Left renal cortex interstitium (tissue), 4 donors: ENCODE data around the gene RFXANK. TPM values are rescaled to one million over a fixed set of nuclear protein-coding genes. Genes with fewer than 3 reads are reported as not detected.

Experiments
- DNase-seq, 4 donors: peaks; one replicate each; pipeline ENCODE4 v3.0.0-alpha.2; 2013; ENCODE audit warnings: low read depth in 4 of 4, low spot score in 2 of 4, missing footprints in 1 of 4
- polyA plus RNA-seq, 4 donors: library from polyadenylated mRNA; unstranded; fragments of 120-200 nt; gene quantifications; one replicate each; pipeline ENCODE4 v1.2.1, GENCODE V29; 2013; ENCODE audit not compliant: insufficient read length in 4 of 4

Gene RFXANK
- polyA plus RNA-seq, 4 donors: 58.1 to 96.0 (median 75.3) TPM

GRCh38 chr19:19226204-19226603 lies 34.1 kb downstream of the RFXANK start:
- DNase-seq: no peak

- DNase-seq: no peak
These were observed 34.6 kb downstream of the RFXANK start for GRCh38 chr19:19226663-19227062.

GRCh38 chr19:19227217-19227616 lies 35.2 kb downstream of the RFXANK start:
- no peak for DNase-seq

- no peak for DNase-seq
These were observed 37.6 kb downstream of the RFXANK start for GRCh38 chr19:19229701-19230100.

GRCh38 chr19:19230999-19231398 lies 38.9 kb downstream of the RFXANK start:
- no peak for DNase-seq

DNA sequence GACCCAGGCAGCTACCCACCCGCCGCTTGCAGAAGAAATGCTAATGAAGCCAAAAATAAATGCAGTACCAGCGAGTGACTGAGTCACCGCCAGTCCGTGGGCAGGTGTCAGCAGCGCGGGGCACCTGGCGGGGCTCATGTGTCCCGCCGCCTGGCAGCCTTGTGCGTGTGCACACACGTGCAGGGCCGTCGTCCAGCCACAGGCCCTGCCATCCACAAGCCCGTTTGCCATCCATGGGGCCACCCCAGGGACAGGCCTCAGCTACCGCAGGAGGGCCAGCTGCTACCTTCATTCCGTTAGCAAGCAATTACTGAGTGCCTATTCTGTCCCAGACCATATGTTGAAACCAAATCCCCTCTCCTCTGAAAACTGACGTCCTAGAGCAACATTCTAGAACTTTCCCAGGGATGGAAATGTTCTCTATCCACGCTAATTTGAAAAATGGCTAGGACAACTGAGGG lies 40.2 kb downstream of the RFXANK start:
- DNase-seq: no peak

- DNase-seq: no peak
These were observed 42.3 kb downstream of the RFXANK start for GRCh38 chr19:19234220-19234816.

- no peak for DNase-seq
These were observed 44.1 kb downstream of the RFXANK start for GRCh38 chr19:19236173-19236572.

DNA sequence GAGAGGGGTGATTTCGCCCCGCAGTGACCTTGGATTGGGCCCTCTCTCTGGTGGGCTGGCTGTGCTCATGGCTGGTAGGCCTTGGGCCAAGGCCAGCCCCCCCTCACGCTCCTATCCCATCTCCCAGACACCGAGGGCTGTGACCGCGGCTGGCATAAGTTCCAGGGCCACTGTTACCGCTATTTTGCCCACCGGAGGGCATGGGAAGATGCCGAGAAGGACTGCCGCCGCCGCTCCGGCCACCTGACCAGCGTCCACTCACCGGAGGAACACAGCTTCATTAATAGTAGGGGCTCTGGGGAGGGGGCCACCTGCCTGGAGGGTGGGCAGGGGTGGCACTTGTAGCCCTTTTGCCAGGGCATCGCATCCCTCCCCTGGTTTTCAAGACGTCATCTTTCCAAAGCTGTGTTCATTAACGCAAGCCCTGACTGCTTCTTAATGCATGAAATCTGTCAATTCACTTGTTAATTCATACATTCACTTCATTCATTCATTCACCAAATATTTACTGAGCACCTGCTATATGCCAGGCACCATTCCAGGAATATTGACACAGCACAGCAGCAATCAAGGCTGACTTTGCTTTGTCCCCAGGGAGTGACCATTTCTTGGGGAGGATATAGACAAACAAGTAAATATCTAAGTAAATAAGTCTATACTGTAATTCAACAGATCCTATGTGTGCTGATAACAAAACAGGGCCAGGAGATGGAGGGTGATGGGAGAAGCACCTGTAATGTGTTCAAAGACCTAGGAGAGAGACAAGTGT lies 46.3 kb downstream of the RFXANK start:
- no peak for DNase-seq

GRCh38 chr19:19239675-19240074 lies 47.6 kb downstream of the RFXANK start:
- DNase-seq: no peak

DNA sequence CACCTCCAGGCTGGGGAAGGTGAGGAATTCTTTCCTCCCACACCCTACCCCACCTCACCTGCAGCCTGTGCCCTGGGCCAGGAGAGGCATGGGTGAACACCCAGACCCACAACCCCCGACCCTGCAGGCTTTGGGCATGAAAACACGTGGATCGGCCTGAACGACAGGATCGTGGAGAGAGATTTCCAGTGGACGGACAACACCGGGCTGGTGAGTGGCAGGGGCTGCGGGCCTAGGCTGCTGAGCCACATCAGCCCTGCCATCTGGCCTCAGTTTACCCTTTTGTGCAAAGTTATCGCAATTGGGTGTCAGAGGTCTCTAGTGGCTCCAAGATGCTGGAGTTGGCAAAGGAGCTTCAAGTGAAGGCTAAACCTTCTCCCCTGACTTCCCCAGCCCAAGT lies 48.4 kb downstream of the RFXANK start:
- DNase-seq: no peak

- no peak for DNase-seq
These were observed 58.2 kb downstream of the RFXANK start for GRCh38 chr19:19250196-19250801.

Other genes starting within 250 kb of the RFXANK start
- gene SUGP2, start 158.7 kb upstream of the RFXANK start, polyA plus RNA-seq: 100 to 1,000 TPM in 2 of 4 donors, 10 to 100 TPM in 2; 69.9 to 147 (median 98.6) TPM
- gene ARMC6, start 158.7 kb upstream of the RFXANK start, polyA plus RNA-seq: 10 to 100 TPM; 31.8 to 37.1 (median 34.7) TPM
- 10 to 100 TPM; 16.6 to 27.8 (median 18.8) TPM for gene SLC25A42, start 128.3 kb upstream of the RFXANK start, polyA plus RNA-seq
- 10 to 100 TPM; 25.5 to 46.2 (median 36.3) TPM for gene TMEM161A, start 53.8 kb upstream of the RFXANK start, polyA plus RNA-seq
- 1 to 10 TPM; 1.2 to 4.2 (median 1.9) TPM for gene MEF2B, start 22.0 kb upstream of the RFXANK start, polyA plus RNA-seq
- 10 to 100 TPM; 13.5 to 24.3 (median 21.1) TPM for gene BORCS8, start 106 bp upstream of the RFXANK start, polyA plus RNA-seq
- 10 to 100 TPM; 13.6 to 15.4 (median 13.8) TPM for gene NR2C2AP, start 11.2 kb downstream of the RFXANK start, polyA plus RNA-seq
- gene NCAN, start 19.7 kb downstream of the RFXANK start, polyA plus RNA-seq: 1 to 10 TPM in 1 of 4 donors, under 1 TPM in 1, not detected in 2; 0.09 to 1.5 TPM
- 1 to 10 TPM; 2.2 to 4.1 (median 3.1) TPM for gene TM6SF2, start 81.0 kb downstream of the RFXANK start, polyA plus RNA-seq
- gene SUGP1, start 128.3 kb downstream of the RFXANK start, polyA plus RNA-seq: 10 to 100 TPM; 50.9 to 69.1 (median 58.5) TPM
- gene MAU2, start 128.6 kb downstream of the RFXANK start, polyA plus RNA-seq: 10 to 100 TPM; 36.9 to 87.6 (median 61.7) TPM
- gene GATAD2A, start 213.4 kb downstream of the RFXANK start, polyA plus RNA-seq: 10 to 100 TPM; 40.6 to 57.7 (median 50.0) TPM